K562 (cell line): ENCODE data around the gene USH2A. TPM values are rescaled to one million over a fixed set of nuclear protein-coding genes. Genes with fewer than 3 reads are reported as not detected.

Experiments used
- ATAC-seq: fragments of 200-7000 bp; cut with Tn5 transposase; 3 replicates; pipeline ENCODE4 v1.9.1; 2020; ENCODE audit warnings: moderate library complexity
- BruUV-seq: library from RNA; stranded (reverse); fragments of 400-500 nt; replicated peaks from 2 replicates; lab custom pipeline; 2021; lab: Mats Ljungman, UMichigan
- CTCF ChIA-PET: fragments of 300-600 bp; formaldehyde crosslinking; extraction: SDS; loops from one replicate; lab custom pipeline; 2021; ENCODE audit warnings: low intra/inter-chr PET ratio; lab: Yijun Ruan, JAX
- POLR2A ChIA-PET: fragments of 300-600, 350-650 bp; sonication (Branson Sonifier 250); formaldehyde crosslinking; extraction: SDS; loops from one replicate; lab custom pipeline; 2021; ENCODE audit warnings: antibody characterized with exemption, inconsistent platforms; lab: Yijun Ruan, JAX
- DNase-seq, 4 experiments: peaks; one replicate each; pipeline versions ENCODE4 v3.0.0 to v3.0.0-alpha.2; 2011 to 2018; ENCODE audit warnings: low spot score in 3 of 4, mixed read lengths in 3 of 4; ENCODE audit errors: extremely low read depth in 1 of 4
- FAIRE-seq: peaks from 2 replicates; lab custom pipeline; 2011; peaks lifted over from hg19 to GRCh38; lab: Jason Lieb, UNC
- H2AFZ ChIP-seq: 2 replicates; pipeline ENCODE4 v1.6.0; 2011; ENCODE audit warnings: low read depth, low read length, control low read depth, inconsistent platforms
- H3K27ac ChIP-seq: fragments of 200-600 bp; 3 replicates; pipeline ENCODE4 v1.8.0; 2011; ENCODE audit warnings: low read depth, mild to moderate bottlenecking, control low read depth, inconsistent platforms, low read length, moderate library complexity, mixed read lengths; ENCODE audit errors: extremely low read depth
- H3K27me3 ChIP-seq, 2 experiments: fragments of 300-600 bp in 1 of 2; 2 replicates in 1 of 2; 3 replicates in 1 of 2; pipeline versions ENCODE4 v1.6.0 to v1.8.0; 2011; ENCODE audit warnings: inconsistent platforms in 2 of 2, low read length in 2 of 2, mild to moderate bottlenecking in 1 of 2, mixed read lengths in 1 of 2, moderate library complexity in 1 of 2; ENCODE audit not compliant: control insufficient read depth in 2 of 2, insufficient read depth in 2 of 2
- H3K36me3 ChIP-seq: fragments of 300-600 bp; 3 replicates; pipeline ENCODE4 v1.8.0; 2011; ENCODE audit warnings: mild to moderate bottlenecking, low read length, inconsistent platforms; ENCODE audit not compliant: control insufficient read depth, insufficient read depth
- H3K4me1 ChIP-seq, 2 experiments: fragments of 200-600 bp in 1 of 2; replicated peaks in 1 of 2; 2 replicates in 1 of 2; 3 replicates in 1 of 2; pipeline versions ENCODE4 v1.5.1 to v1.8.0; 2011; ENCODE audit warnings: inconsistent platforms in 2 of 2, low read length in 2 of 2, mild to moderate bottlenecking in 1 of 2, mixed read lengths in 1 of 2, moderate library complexity in 1 of 2; ENCODE audit not compliant: control insufficient read depth in 2 of 2, insufficient read depth in 2 of 2
- H3K4me2 ChIP-seq: 2 replicates; pipeline ENCODE4 v1.6.1; 2011; ENCODE audit warnings: low read length, control low read depth, inconsistent platforms, mixed read lengths; ENCODE audit not compliant: insufficient read depth
- H3K4me3 ChIP-seq: fragments of 200-600 bp; sonication (generic), shearing (Covaris generic); 2 replicates; pipeline ENCODE4 v1.5.1; 2016; ENCODE audit warnings: control low read depth, inconsistent platforms
- H3K79me2 ChIP-seq: fragments of 200-600 bp; 3 replicates; pipeline ENCODE4 v1.8.0; 2011; ENCODE audit warnings: low read length, inconsistent platforms; ENCODE audit not compliant: control insufficient read depth, insufficient read depth
- H3K9ac ChIP-seq, 2 experiments: 2 replicates each; pipeline versions ENCODE4 v1.6.0 to v1.6.1; 2011; ENCODE audit warnings: low read depth in 2 of 2, low read length in 2 of 2, control low read depth in 1 of 2, inconsistent platforms in 1 of 2, mild to moderate bottlenecking in 1 of 2, mixed read lengths in 1 of 2; ENCODE audit not compliant: insufficient read depth in 1 of 2
- H3K9me1 ChIP-seq: one replicate; pipeline ENCODE4 v1.6.0; 2011; ENCODE audit warnings: inconsistent platforms, mild to moderate bottlenecking, low read length, moderate library complexity; ENCODE audit not compliant: control insufficient read depth, insufficient read depth
- H3K9me3 ChIP-seq: replicated peaks from 2 replicates; pipeline ENCODE4 v1.5.1; 2011; ENCODE audit warnings: low read depth, low read length, inconsistent platforms; ENCODE audit not compliant: control insufficient read depth, insufficient read depth
- H4K20me1 ChIP-seq: replicated peaks from 2 replicates; pipeline ENCODE4 v1.6.1; 2011; ENCODE audit warnings: low read length, inconsistent platforms, mixed read lengths; ENCODE audit not compliant: control insufficient read depth, insufficient read depth
- CAMTA2 ChIP-seq: fragments of 250-450 bp; sonication (Bioruptor Pico); conservative IDR thresholded peaks from 2 replicates; pipeline ENCODE4 v1.5.1; 2022
- FOS ChIP-seq: IDR thresholded peaks from 3 replicates; pipeline ENCODE4 v1.6.1; 2011; ENCODE audit not compliant: insufficient read length; ENCODE audit errors: extremely low read depth
- HMG20A ChIP-seq: fragments of 450-650 bp; formaldehyde crosslinking; conservative IDR thresholded peaks from 2 replicates; pipeline ENCODE4 v1.4.0; 2020; ENCODE audit warnings: mild to moderate bottlenecking, mixed read lengths
- KAT8 ChIP-seq: fragments of 450-650 bp; IDR thresholded peaks from 2 replicates; pipeline ENCODE4 v1.6.1; 2016; ENCODE audit warnings: low read depth, mild to moderate bottlenecking
- L3MBTL2 ChIP-seq: fragments of 450-650 bp; IDR thresholded peaks from 2 replicates; pipeline ENCODE4 v1.6.1; 2016; ENCODE audit warnings: mild to moderate bottlenecking, moderate library complexity
- MTA1 ChIP-seq: fragments of 450-650 bp; IDR thresholded peaks from 2 replicates; pipeline ENCODE4 v1.6.1; 2017; ENCODE audit warnings: borderline replicate concordance
- PML ChIP-seq: IDR thresholded peaks from 2 replicates; pipeline ENCODE4 v1.6.1; 2012; ENCODE audit warnings: low read length, inconsistent platforms
- POLR3A ChIP-seq: IDR thresholded peaks from 2 replicates; pipeline ENCODE4 v1.6.1; 2011; ENCODE audit warnings: borderline replicate concordance, mild to moderate bottlenecking, moderate library complexity; ENCODE audit not compliant: insufficient read length, insufficient read depth; ENCODE audit errors: extremely low read depth
- RFX7 ChIP-seq: fragments of 250-450 bp; sonication (Bioruptor Pico); IDR thresholded peaks from 2 replicates; pipeline ENCODE4 v1.5.1; 2021; ENCODE audit warnings: mild to moderate bottlenecking
- ZEB2 ChIP-seq: fragments of 450-650 bp; IDR thresholded peaks from 2 replicates; pipeline ENCODE4 v1.6.1; 2016
- ZNF274 ChIP-seq: IDR thresholded peaks from 2 replicates; pipeline ENCODE4 v1.6.1; 2011; ENCODE audit warnings: low read depth, mild to moderate bottlenecking, low read length, moderate library complexity, borderline replicate concordance
- ZNF354B ChIP-seq: fragments of 250-450 bp; sonication (Bioruptor Pico); IDR thresholded peaks from 2 replicates; pipeline ENCODE4 v1.4.0; 2020
- ZNF699 ChIP-seq: fragments of 250-450 bp; sonication (Bioruptor Pico); IDR thresholded peaks from 2 replicates; pipeline ENCODE4 v1.8.0; 2021; ENCODE audit warnings: mild to moderate bottlenecking, moderate library complexity; ENCODE audit not compliant: insufficient replicate concordance
- WGBS: fragments of 100-300 bp; shearing (Covaris generic); methylation state at CpG from one replicate; pipeline ENCODE4 v1.1.6; 2016; ENCODE audit warnings: low coverage, mixed read lengths; ENCODE audit not compliant: insufficient coverage; ENCODE audit errors: missing lambda C conversion rate; 5-methylcytosine and 5-hydroxymethylcytosine counted together
- in situ Hi-C: fragments of 300-500 bp; cut with MboI; formaldehyde crosslinking; loops from 4 replicates; pipeline ENCODE4 v1.15.0; 2018; ENCODE audit warnings: inconsistent platforms, mixed read lengths
- intact Hi-C: fragments of 100-400 bp; cut with micrococcal nuclease; formaldehyde crosslinking; loops from 2 replicates; pipeline ENCODE4 v1.14.2; 2022
- polyA plus RNA-seq, 8 experiments: library from polyadenylated mRNA; depleted of rRNA in 4 of 8; stranded (reverse) in 5 of 8; unstranded in 3 of 8; fragments of >200 nt; fragmentation: Nextera tagmentation in 2 of 8; fragmentation: Illumina TruSeq in 1 of 8; extraction: Ambion mirVana in 2 of 8; extraction: Trizol in 1 of 8; gene quantifications; 2 replicates each; pipeline versions ENCODE4 v1.2.1 to v1.2.3, GENCODE V29; 2011 to 2014; ENCODE audit warnings: inconsistent platforms in 1 of 8, missing spikeins in 1 of 8
- total RNA-seq, 7 experiments: library from RNA; depleted of rRNA in 6 of 7; stranded (reverse); fragments of >200 nt in 6 of 7; fragmentation: Illumina TruSeq in 2 of 7; extraction: Trizol in 2 of 7; gene quantifications; 2 replicates each; pipeline versions ENCODE4 v1.2.1 to v1.2.3, GENCODE V29; 2011 to 2021; ENCODE audit warnings: low replicate concordance in 1 of 7
- TF ChIP-seq, protein P1 (sequence below): fragments of 450-650 bp; IDR thresholded peaks from 2 replicates; pipeline ENCODE4 v1.7.1; 2018; ENCODE audit warnings: mild to moderate bottlenecking, low read depth; ENCODE audit not compliant: partially characterized antibody

USH2A gene
- total and polyA plus RNA-seq, 9 of the 15 experiments (the other 6 are each of a cell fraction or from before 2014, with no cell fraction given), result under 0.01 TPM; not detected in 7

DNA sequence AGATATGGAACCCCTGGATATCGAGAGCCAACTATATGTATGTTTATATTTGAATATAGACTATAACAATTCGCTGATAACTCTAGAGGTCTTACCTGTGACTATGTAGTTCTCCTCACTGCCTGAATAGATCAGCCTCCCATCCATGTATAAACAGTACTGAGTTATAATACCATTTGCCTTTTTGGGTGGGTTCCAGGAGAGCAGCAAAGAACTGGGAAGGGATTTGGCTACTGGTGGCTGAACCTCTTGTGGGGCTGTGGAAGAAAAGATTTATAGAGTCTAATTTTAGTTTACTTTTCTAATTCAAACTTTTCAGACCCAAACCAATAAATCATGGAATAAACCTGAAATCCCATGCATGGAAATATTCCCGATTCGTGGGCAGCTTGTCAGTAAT lies 376.9 kb downstream of the USH2A start:
- no peak overlapping the region for H2AFZ ChIP-seq
- no peak for ATAC-seq
- in situ Hi-C loops, result no loop called here

More for the DNA sequence above, 376.9 kb downstream of the USH2A start:
- POLR2A ChIA-PET, result no interaction called here
- WGBS, result 0% methylated on average over 4 of the region's 4 CpGs
- Histone ChIP-seq H3K27ac (no peak overlapping the region), H4K20me1 (no peaks in the 10 kb centered on the region), H3K4me3 (no peak overlapping the region), H3K9me1 (no peaks in the 10 kb centered on the region), H3K27me3 (no peaks in the 10 kb centered on the region), H3K4me1 (no peaks in the 10 kb centered on the region), H3K4me2 (no peak overlapping the region), H3K79me2 (no peaks in the 10 kb centered on the region), H3K9ac (no peak overlapping the region), H3K36me3 (no peaks in the 10 kb centered on the region), H3K9me3 (no peaks in the 10 kb centered on the region)
- FAIRE-seq (no peak), DNase-seq (no peak)
- no peak for TF ChIP-seq ZNF354B (CRISPR knock-in tag)
- TF ChIP-seq RFX7, result no peak
- TF ChIP-seq PML, result no peak
- no peak for TF ChIP-seq ZEB2
- TF ChIP-seq ZNF699, result no peak
- TF ChIP-seq, protein P1, sequence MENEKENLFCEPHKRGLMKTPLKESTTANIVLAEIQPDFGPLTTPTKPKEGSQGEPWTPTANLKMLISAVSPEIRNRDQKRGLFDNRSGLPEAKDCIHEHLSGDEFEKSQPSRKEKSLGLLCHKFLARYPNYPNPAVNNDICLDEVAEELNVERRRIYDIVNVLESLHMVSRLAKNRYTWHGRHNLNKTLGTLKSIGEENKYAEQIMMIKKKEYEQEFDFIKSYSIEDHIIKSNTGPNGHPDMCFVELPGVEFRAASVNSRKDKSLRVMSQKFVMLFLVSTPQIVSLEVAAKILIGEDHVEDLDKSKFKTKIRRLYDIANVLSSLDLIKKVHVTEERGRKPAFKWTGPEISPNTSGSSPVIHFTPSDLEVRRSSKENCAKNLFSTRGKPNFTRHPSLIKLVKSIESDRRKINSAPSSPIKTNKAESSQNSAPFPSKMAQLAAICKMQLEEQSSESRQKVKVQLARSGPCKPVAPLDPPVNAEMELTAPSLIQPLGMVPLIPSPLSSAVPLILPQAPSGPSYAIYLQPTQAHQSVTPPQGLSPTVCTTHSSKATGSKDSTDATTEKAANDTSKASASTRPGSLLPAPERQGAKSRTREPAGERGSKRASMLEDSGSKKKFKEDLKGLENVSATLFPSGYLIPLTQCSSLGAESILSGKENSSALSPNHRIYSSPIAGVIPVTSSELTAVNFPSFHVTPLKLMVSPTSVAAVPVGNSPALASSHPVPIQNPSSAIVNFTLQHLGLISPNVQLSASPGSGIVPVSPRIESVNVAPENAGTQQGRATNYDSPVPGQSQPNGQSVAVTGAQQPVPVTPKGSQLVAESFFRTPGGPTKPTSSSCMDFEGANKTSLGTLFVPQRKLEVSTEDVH, result no peak
- TF ChIP-seq CAMTA2 (CRISPR knock-in tag), result no peak
- TF ChIP-seq L3MBTL2, result no peak
- no peak for TF ChIP-seq ZNF274
- TF ChIP-seq HMG20A (CRISPR knock-in tag), result no peak
- TF ChIP-seq POLR3A, result no peak
- no peak for TF ChIP-seq FOS
- no peak for TF ChIP-seq MTA1
- TF ChIP-seq KAT8, result no peak
- no TSS peak for BruUV-seq
- intact Hi-C loops, result no loop called here
- CTCF ChIA-PET, result no interaction called here
